AG04449 (cell line): ENCODE measurements around the gene SLC30A10.

Source experiments
- CTCF ChIA-PET: fragments of 350-600 bp; formaldehyde crosslinking; extraction: SDS; loops from one replicate; lab custom pipeline; 2021; ENCODE audit warnings: antibody characterized with exemption; lab: Yijun Ruan, JAX
- POLR2A ChIA-PET: fragments of 400-600, 350-600 bp; formaldehyde crosslinking; extraction: SDS; loops from one replicate; lab custom pipeline; 2020; ENCODE audit warnings: antibody characterized with exemption, inconsistent platforms; lab: Yijun Ruan, JAX
- DNase-seq: peaks from one replicate; pipeline ENCODE4 v3.0.0-alpha.2; 2010; ENCODE audit warnings: low read depth, low spot score
- H3K4me3 ChIP-seq: 2 replicates; pipeline ENCODE4 v1.5.1; 2011; ENCODE audit warnings: low read depth, mild to moderate bottlenecking, control low read depth, low read length
- TF ChIP-seq, protein P1 (sequence below): IDR thresholded peaks from one replicate; pipeline ENCODE4 v1.5.1; 2011; ENCODE audit warnings: mild to moderate bottlenecking, moderate library complexity, low read length, control low read depth, inconsistent platforms; ENCODE audit not compliant: insufficient read depth; ENCODE audit errors: missing control alignments

Gene SLC30A10

DNA sequence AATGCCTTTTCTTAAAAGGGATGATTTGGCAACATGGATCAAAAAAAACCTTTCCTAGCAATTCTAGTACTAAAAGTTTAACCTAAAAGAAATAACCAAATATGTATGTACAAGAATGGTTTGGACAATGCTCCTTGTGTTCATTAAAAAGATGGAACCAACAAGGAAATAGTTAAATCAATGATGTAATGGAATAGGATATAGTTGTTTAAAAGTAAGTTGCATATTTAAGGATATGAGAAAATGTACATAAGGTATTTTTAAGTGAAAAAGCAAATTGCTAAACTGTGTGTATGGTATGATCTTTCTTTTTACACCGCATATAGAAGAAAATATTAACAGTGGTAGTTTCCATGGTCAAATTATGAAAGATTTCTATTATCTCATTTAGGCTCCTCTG is 12.1 kb downstream of the SLC30A10 start:
- H3K4me3 ChIP-seq: no peak overlapping the region
- ChIA-PET CTCF (no interaction called here), POLR2A (no interaction called here)
- TF ChIP-seq, protein P1, sequence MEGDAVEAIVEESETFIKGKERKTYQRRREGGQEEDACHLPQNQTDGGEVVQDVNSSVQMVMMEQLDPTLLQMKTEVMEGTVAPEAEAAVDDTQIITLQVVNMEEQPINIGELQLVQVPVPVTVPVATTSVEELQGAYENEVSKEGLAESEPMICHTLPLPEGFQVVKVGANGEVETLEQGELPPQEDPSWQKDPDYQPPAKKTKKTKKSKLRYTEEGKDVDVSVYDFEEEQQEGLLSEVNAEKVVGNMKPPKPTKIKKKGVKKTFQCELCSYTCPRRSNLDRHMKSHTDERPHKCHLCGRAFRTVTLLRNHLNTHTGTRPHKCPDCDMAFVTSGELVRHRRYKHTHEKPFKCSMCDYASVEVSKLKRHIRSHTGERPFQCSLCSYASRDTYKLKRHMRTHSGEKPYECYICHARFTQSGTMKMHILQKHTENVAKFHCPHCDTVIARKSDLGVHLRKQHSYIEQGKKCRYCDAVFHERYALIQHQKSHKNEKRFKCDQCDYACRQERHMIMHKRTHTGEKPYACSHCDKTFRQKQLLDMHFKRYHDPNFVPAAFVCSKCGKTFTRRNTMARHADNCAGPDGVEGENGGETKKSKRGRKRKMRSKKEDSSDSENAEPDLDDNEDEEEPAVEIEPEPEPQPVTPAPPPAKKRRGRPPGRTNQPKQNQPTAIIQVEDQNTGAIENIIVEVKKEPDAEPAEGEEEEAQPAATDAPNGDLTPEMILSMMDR: no peak
- no peak for DNase-seq

DNA sequence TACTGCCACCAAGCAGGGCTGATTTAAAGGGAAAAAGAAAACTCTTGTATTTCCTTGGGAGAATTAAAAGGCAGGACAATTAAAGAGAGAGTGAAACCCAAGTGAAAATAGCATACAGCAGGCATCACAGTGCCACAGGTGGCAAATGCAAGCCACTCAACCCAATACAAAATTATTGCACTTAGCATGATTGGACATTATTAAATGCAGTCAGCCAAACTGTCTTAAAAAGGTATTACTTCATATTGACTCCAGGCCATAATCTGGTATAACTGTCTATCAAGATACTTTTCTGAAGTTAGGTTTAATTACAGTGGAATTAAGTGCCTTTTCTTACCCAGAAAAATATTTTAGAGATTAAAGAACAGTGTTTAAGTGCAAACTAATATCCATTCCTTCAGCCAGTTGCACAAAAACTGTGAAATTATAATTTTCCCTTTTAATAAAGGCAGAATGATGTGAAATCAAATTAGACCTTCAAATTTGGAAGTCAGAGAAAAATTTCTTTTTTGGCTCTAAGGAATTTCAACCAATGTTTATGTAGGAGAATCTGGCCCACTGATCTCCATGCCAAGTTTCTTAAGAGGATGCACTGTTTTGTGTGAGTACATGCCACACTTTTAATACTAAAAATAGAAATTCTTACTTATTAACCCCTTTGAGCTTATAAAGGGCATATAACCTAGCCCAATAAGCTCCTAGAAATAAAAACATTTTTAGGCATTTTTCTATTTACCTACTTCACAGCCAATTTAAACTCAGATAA is 15.2 kb downstream of the SLC30A10 start:
- CTCF ChIA-PET: no interaction called here
- POLR2A ChIA-PET: no interaction called here
- H3K4me3 ChIP-seq: no peak overlapping the region
- no peak for DNase-seq
- TF ChIP-seq, protein P1: no peak

DNA sequence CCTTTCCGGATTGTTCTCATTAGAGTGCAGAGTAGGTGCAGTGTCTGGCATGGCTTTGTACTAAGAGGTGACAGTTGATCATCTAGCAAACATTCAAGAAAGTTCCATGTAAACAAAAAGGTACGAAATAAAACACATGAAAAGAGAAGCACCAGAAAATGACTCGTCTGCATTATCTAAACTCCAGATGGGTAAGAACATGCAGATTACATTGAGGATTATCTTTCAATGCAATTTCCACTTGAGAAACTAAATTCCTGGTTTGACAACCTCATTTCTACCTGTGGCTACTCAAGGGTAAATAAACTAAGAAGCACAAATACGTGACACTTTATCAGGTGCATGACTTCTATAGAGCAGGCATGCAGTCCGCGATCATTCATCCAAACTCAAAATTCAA is 17.6 kb downstream of the SLC30A10 start:
- POLR2A ChIA-PET: no interaction called here
- CTCF ChIA-PET: no interaction called here
- no peak overlapping the region for H3K4me3 ChIP-seq
- TF ChIP-seq, protein P1: no peak
- DNase-seq: no peak

DNA sequence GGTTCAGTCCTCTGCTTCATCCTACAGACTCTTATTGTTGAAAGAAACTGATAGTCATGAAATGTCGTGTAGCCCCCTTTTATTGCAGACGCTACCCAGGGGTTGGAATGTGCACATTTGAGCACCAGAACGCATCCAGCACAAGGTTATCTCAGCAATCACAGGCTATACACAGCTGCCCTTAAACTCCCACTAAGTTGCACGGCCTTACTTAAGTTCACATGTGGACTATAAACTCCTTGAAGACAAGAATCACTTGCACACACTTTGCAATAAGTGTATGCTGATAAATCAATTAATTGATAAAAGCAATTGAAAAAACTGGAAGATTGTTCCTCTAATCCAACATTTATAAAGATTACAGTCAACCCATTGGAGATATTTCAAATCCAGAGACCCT is 18.9 kb downstream of the SLC30A10 start:
- CTCF ChIA-PET: no interaction called here
- TF ChIP-seq, protein P1: no peak
- no peak overlapping the region for H3K4me3 ChIP-seq
- DNase-seq: no peak
- POLR2A ChIA-PET: no interaction called here

DNA sequence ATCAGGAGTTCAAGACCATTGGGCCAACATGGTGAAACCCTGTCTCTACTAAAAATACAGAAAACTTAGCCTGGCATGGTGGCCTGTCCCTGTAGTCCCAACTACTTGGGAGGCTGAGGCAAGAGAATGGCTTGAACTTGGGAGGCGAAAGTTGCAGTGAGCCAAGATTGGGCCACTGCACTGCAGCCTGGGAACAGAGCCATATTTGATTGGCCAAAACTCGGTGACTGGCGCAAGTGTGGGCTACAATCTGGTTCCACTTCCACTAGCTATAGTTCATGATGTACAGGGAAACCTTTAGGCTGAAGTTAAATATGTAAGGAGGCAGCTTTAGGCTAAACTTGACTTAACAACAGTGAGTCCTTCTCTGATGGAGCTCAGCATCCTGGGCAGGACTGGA is 20.2 kb downstream of the SLC30A10 start:
- H3K4me3 ChIP-seq: no peak overlapping the region
- CTCF ChIA-PET: no interaction called here
- POLR2A ChIA-PET: no interaction called here
- DNase-seq: no peak
- TF ChIP-seq, protein P1: no peak

DNA sequence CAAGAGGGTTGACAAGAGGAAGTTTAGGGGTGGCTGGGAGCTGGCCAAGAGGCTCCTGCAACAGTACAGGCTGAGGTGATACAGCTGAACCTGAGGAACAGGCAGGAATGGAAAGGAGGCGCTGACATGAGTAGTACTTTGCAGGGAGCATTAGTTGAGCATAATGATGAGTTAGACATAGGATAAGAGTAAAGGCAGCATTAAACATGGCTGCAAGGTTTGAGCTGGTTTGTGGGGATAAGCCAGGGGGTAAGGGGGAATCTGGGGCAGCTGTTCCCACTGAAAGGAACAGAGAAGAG is 20.6 kb downstream of the SLC30A10 start:
- CTCF ChIA-PET: no interaction called here
- TF ChIP-seq, protein P1: no peak
- H3K4me3 ChIP-seq: no peak overlapping the region
- POLR2A ChIA-PET: no interaction called here
- DNase-seq: no peak
